B cell (primary cell): ENCODE data around the gene RAE1. TPM values are rescaled to one million over a fixed set of nuclear protein-coding genes. Genes with fewer than 3 reads are reported as not detected.

ENCODE experiments used
- ATAC-seq: fragments of 200-7000 bp; cut with Tn5 transposase; one replicate; pipeline ENCODE4 v1.10.0; 2021; ENCODE audit warnings: low read depth, mild to moderate bottlenecking, moderate number of reproducible peaks, moderate library complexity
- CTCF ChIA-PET: fragments of 350-600 bp; sonication (Branson Sonifier 250); formaldehyde crosslinking; loops from one replicate; lab custom pipeline; 2021; ENCODE audit warnings: antibody characterized with exemption, inconsistent platforms; lab: Charles Lee
- POLR2A ChIA-PET: fragments of 350-600 bp; sonication (Branson Sonifier 250); formaldehyde crosslinking; loops from one replicate; lab custom pipeline; 2021; ENCODE audit warnings: antibody characterized with exemption; lab: Charles Lee
- DNase-seq: peaks from one replicate; pipeline ENCODE4 v3.0.0; 2013
- H2AFZ ChIP-seq: 2 replicates; pipeline ENCODE4 v1.6.1; 2012; ENCODE audit warnings: mild to moderate bottlenecking, low read depth, low read length; ENCODE audit not compliant: insufficient read depth, poor library complexity, severe bottlenecking
- H3K27ac ChIP-seq, 2 donors: 1 replicate in 1 of 2; 2 replicates in 1 of 2; pipeline ENCODE4 v1.5.1; 2012 to 2013; ENCODE audit warnings: low read length in 2 of 2, mild to moderate bottlenecking in 2 of 2, moderate library complexity in 1 of 2
- H3K27me3 ChIP-seq, 4 experiments: fragments of 200-600 bp in 1 of 4; sonication (generic) in 1 of 4; replicated peaks in 1 of 4; 1 replicate in 2 of 4; 2 replicates in 2 of 4; pipeline versions ENCODE4 v1.6.1 to v1.7.0; 2013 to 2016; ENCODE audit warnings: low read length in 3 of 4, mild to moderate bottlenecking in 2 of 4, mixed read lengths in 1 of 4, moderate library complexity in 1 of 4; ENCODE audit not compliant: insufficient read depth in 4 of 4, control insufficient read depth in 3 of 4; ENCODE audit errors: control extremely low read depth in 1 of 4
- H3K36me3 ChIP-seq, 2 experiments: replicated peaks in 1 of 2; 1 replicate in 1 of 2; 2 replicates in 1 of 2; pipeline versions ENCODE4 v1.6.1 to v1.7.1; 2013; ENCODE audit warnings: low read length in 1 of 2; ENCODE audit not compliant: insufficient read depth in 2 of 2, control insufficient read depth in 1 of 2; ENCODE audit errors: control extremely low read depth in 1 of 2, extremely low read depth in 1 of 2
- H3K4me1 ChIP-seq, 2 donors: fragments of 200-600 bp in 1 of 2; sonication (generic) in 1 of 2; 1 replicate in 1 of 2; 2 replicates in 1 of 2; pipeline versions ENCODE4 v1.5.1 to v1.6.1; 2013 to 2017; ENCODE audit warnings: low read length in 2 of 2; ENCODE audit not compliant: control insufficient read depth in 2 of 2, insufficient read depth in 2 of 2
- H3K4me2 ChIP-seq: replicated peaks from 2 replicates; pipeline ENCODE3; 2012; ENCODE audit warnings: mild to moderate bottlenecking, low read depth, low read length; ENCODE audit not compliant: poor library complexity, severe bottlenecking
- H3K4me3 ChIP-seq, 5 experiments: fragments of 200-600 bp in 1 of 5; sonication (generic) in 1 of 5; 1 replicate in 3 of 5; 2 replicates in 2 of 5; pipeline versions ENCODE4 v1.5.1 to v1.7.0; 2011 to 2016; ENCODE audit warnings: low read length in 4 of 5, mild to moderate bottlenecking in 4 of 5, low read depth in 2 of 5, control low read depth in 1 of 5, moderate library complexity in 1 of 5; ENCODE audit not compliant: insufficient read depth in 1 of 5; ENCODE audit errors: control extremely low read depth in 1 of 5, extremely low read depth in 1 of 5
- H3K79me2 ChIP-seq: fragments of 200-600 bp; sonication (generic); one replicate; pipeline ENCODE4 v1.6.0; 2016; ENCODE audit warnings: low read length; ENCODE audit not compliant: control insufficient read depth, insufficient read depth
- H3K9ac ChIP-seq: fragments of 200-600 bp; sonication (generic); 2 replicates; pipeline ENCODE4 v1.6.1; 2017; ENCODE audit warnings: mild to moderate bottlenecking, low read length, moderate library complexity
- H3K9me3 ChIP-seq, 3 donors: one replicate each; pipeline versions ENCODE4 v1.6.1 to v1.7.1; 2013; ENCODE audit warnings: low read length in 2 of 3; ENCODE audit not compliant: control insufficient read depth in 2 of 3, insufficient read depth in 1 of 3; ENCODE audit errors: control extremely low read depth in 1 of 3
- H4K20me1 ChIP-seq: 2 replicates; pipeline ENCODE4 v1.6.0; 2012; ENCODE audit warnings: mild to moderate bottlenecking, low read length; ENCODE audit not compliant: insufficient read depth, control insufficient read depth, poor library complexity, severe bottlenecking
- H3K27ac Mint-ChIP-seq: one replicate; pipeline ENCODE4 v1.8.0; 2021; ENCODE audit warnings: mixed read lengths
- H3K27me3 Mint-ChIP-seq: one replicate; pipeline ENCODE4 v1.8.0; 2021; ENCODE audit warnings: mixed read lengths
- H3K4me1 Mint-ChIP-seq: one replicate; pipeline ENCODE4 v1.8.0; 2021; ENCODE audit warnings: mixed read lengths
- H3K4me3 Mint-ChIP-seq: one replicate; pipeline ENCODE4 v1.8.0; 2021; ENCODE audit warnings: mixed read lengths
- H3K9me3 Mint-ChIP-seq: one replicate; pipeline ENCODE4 v1.8.0; 2022; ENCODE audit warnings: mixed read lengths; ENCODE audit not compliant: insufficient read depth
- EZH2 ChIP-seq: IDR thresholded peaks from 2 replicates; pipeline ENCODE4 v1.6.1; 2012; ENCODE audit warnings: borderline replicate concordance, low read depth, mild to moderate bottlenecking, moderate library complexity, low read length; ENCODE audit not compliant: insufficient read depth, poor library complexity, severe bottlenecking
- WGBS: methylation state at CpG from one replicate; pipeline ENCODE4 v1.1.5; 2013; ENCODE audit warnings: missing lambda C conversion rate; ENCODE audit not compliant: insufficient coverage; 5-methylcytosine and 5-hydroxymethylcytosine counted together
- intact Hi-C: fragments of 100-400 bp; cut with micrococcal nuclease; formaldehyde crosslinking; loops from one replicate; pipeline ENCODE4 v1.10.0; 2022
- polyA plus RNA-seq: library from polyadenylated mRNA; depleted of rRNA; stranded (reverse); fragments of >200 nt; gene quantifications from 2 replicates; pipeline ENCODE4 v1.2.3, GENCODE V29; 2012
- total RNA-seq, 2 donors: library from RNA; stranded (reverse); fragments of 120-200 nt in 1 of 2; gene quantifications; 1 replicate in 1 of 2; 2 replicates in 1 of 2; pipeline versions ENCODE4 v1.2.3 to v1.2.4, GENCODE V29; 2013 to 2022
- TF ChIP-seq, protein P1 (sequence below): fragments of 200-600 bp; IDR thresholded peaks from one replicate; pipeline ENCODE4 v1.8.0; 2022; ENCODE audit warnings: antibody characterized with exemption, mild to moderate bottlenecking

RAE1 gene
- total and polyA plus RNA-seq, 2 donors (not counting 1 experiment from before 2014, with no cell fraction given), result 32.6 to 33.3 TPM

DNA sequence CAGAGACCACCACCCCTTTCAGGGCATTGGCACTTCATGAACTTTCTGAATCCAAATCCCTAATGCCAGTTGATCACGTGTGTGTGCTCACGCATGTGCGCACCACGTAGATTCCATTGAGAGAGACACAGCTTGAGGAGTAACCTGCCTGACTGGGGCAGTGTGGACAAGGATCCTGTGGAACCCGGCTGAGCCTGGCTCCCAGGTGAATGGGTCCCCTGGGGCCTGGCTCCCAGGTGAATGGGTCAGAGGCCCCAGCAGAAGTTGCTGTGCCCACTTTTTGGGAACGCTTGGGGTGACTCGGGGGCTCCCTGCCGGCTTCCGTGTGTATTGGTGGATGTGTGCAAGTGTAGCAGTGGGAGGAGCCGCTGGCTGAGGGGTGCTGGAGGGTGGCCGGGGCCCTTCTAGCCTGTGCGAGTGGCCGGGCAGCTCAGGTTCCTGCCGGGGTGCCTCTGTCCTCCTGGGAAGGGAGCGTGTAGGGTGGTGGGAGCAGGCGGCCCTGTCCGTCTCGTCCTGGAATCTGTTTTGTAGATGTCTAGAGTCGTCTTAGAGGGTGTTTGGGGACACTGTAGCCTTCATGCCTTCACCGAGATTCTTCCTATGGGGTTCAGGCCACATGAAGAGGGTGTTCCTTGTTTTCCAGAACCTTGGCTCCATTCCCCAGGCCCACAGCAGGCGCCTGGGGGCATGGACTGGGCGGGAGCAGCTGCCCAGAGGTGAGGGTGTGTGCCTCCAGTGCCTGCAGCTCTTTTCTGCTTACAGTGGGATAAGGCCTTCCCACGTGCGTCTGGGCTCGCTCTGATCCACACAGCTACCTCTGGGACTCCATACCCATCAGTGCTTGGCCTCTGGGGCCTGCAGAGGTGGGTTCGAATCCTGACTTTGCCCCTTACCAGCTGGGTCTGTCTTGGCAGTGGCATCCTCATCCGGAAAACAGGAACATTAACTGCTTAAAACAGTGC is 43.3 kb downstream of the RAE1 start:
- peak overlapping the region; percentile 96 for H3K27ac Mint-ChIP-seq
- 89% methylated on average over 25 of the region's 27 CpGs for WGBS
- no peaks in the 10 kb centered on the region for H3K27me3 Mint-ChIP-seq
- no peaks in the 10 kb centered on the region for H3K9me3 Mint-ChIP-seq
- intact Hi-C loops, result loop anchor here (5.0 to 10.0 kb wide), 3 partner anchors 308 to 1610 kb away; partner anchors contain the start of gene CTSZ
- no peak for ATAC-seq
- POLR2A ChIA-PET, result interaction anchor here (0.6 kb wide), 1 partner anchor 416 kb away, joined by 4 read pairs; no protein-coding TSS in a partner anchor
- Histone ChIP-seq H3K27ac (peak overlapping the region; percentile 96 to 98), H3K4me2 (peak overlapping the region; percentile 98), H3K79me2 (peaks cover 62% of the 10 kb centered on the region), H3K27me3 (no peaks in the 10 kb centered on the region), H4K20me1 (peaks cover 55% of the 10 kb centered on the region), H3K36me3 (peaks cover 6 to 60% of the 10 kb centered on the region in 2 experiments), H3K9me3 (peaks cover 0 to 6% (median 0%) of the 10 kb centered on the region in 3 donors), H3K9ac (peak overlapping the region; percentile 91), H3K4me1 (peaks cover 77 to 89% of the 10 kb centered on the region in 2 donors), H2AFZ (no peak overlapping the region), H3K4me3 (peak overlapping the region in 1 of 5 experiments; percentile 99)
- CTCF ChIA-PET, result interaction anchor here (1.0 to 1.8 kb wide), 2 partner anchors 13 to 101 kb away, joined by 3 to 4 read pairs; no protein-coding TSS in a partner anchor
- peaks cover 78% of the 10 kb centered on the region for H3K4me1 Mint-ChIP-seq
- no peak for DNase-seq
- peak overlapping the region; percentile 98 for H3K4me3 Mint-ChIP-seq
- no peak for TF ChIP-seq EZH2
- TF ChIP-seq, protein P1, sequence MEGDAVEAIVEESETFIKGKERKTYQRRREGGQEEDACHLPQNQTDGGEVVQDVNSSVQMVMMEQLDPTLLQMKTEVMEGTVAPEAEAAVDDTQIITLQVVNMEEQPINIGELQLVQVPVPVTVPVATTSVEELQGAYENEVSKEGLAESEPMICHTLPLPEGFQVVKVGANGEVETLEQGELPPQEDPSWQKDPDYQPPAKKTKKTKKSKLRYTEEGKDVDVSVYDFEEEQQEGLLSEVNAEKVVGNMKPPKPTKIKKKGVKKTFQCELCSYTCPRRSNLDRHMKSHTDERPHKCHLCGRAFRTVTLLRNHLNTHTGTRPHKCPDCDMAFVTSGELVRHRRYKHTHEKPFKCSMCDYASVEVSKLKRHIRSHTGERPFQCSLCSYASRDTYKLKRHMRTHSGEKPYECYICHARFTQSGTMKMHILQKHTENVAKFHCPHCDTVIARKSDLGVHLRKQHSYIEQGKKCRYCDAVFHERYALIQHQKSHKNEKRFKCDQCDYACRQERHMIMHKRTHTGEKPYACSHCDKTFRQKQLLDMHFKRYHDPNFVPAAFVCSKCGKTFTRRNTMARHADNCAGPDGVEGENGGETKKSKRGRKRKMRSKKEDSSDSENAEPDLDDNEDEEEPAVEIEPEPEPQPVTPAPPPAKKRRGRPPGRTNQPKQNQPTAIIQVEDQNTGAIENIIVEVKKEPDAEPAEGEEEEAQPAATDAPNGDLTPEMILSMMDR, result no peak
